Epithelial cell of proximal tubule (primary cell): ENCODE measurements around the gene KIZ. TPM values are rescaled to one million over a fixed set of nuclear protein-coding genes. Genes with fewer than 3 reads are reported as not detected.

Source experiments
- DNase-seq: peaks from one replicate; pipeline ENCODE4 v3.0.0-alpha.2; 2011; ENCODE audit warnings: low read depth
- H3K4me3 ChIP-seq: 2 replicates; pipeline ENCODE4 v1.5.1; 2011; ENCODE audit warnings: low read depth, mild to moderate bottlenecking, low read length
- CTCF ChIP-seq: conservative IDR thresholded peaks from 2 replicates; pipeline ENCODE4 v1.5.1; 2012; ENCODE audit warnings: low read depth, mild to moderate bottlenecking, low read length
- total RNA-seq: library from RNA; depleted of rRNA; stranded (reverse); fragments of >200 nt; gene quantifications from 2 replicates; pipeline ENCODE4 v1.2.3, GENCODE V29; 2015

The KIZ gene
- total RNA-seq, 1 donor from 2014 or later = 4.7 TPM

GRCh38 chr20:21279706-21280521 lies 154.0 kb downstream of the KIZ start:
- TF ChIP-seq CTCF = no peak
- DNase-seq = no peak
- H3K4me3 ChIP-seq = no peak overlapping the region

DNA sequence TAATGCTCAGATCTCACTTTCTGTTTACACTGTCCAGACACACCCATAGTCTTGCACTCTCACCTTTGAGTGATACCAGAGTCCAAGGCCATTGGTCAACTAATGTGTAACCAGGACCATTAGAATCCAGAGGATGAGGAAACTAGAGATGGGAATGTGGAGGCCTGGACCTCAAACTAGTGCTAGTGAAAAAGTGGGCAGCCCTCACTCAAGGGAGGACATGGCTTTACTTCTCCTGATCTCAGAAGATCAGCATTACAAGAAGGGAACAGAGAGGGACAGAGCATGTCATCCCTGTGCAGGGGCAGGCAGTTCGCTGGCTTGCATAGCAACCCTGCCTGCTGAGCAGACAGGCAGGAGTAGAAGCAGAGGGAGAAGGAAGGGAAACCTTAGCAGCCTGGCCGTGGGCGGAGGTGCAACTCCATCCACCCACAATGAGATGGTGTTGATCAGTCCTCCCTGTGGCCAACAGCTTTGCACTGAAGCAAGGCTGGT lies 154.7 kb downstream of the KIZ start:
- no peak for DNase-seq
- H3K4me3 ChIP-seq = no peak overlapping the region
- no peak for TF ChIP-seq CTCF

- no peak overlapping the region for H3K4me3 ChIP-seq
- TF ChIP-seq CTCF = no peak
- no peak for DNase-seq
Measured at GRCh38 chr20:21286775-21287174, 160.9 kb downstream of the KIZ start.

DNA sequence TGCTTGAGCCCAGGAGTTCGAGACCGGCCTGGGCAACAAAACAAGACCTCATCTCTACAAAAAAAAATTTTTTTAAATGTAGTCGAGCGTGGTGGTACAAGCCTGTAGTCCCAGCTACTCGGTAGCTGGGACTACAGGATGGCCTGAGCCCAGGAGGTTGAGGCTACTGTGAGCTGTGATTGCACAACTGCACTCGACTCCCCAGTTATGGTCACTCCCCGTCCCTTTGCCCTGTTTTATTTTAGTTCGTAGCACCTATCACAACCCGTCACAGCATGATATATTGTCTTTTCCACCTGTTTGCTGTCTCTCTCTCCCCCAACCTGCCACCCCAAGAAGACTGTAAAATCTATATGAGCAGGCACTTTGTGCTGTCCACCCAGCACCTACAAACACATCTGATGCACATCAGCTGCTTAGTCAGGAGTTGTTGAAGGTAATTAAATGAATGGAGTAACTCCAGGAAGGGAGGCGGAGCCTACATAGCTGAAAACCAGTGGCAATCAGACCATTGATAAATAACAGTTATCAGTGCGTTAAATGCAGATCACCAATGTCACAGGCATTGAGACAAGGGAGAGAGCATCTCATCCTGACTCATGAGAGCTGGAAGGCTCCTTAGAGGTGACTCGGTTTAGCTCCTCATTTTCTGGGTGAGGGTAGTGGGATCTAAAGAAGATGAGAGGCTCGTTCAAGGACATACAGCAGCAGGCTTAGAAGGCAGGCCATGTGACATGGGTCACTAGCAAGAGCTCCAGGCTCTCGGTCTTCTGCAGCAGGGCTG lies 162.9 kb downstream of the KIZ start:
- H3K4me3 ChIP-seq = no peak overlapping the region
- no peak for DNase-seq
- no peak for TF ChIP-seq CTCF

DNA sequence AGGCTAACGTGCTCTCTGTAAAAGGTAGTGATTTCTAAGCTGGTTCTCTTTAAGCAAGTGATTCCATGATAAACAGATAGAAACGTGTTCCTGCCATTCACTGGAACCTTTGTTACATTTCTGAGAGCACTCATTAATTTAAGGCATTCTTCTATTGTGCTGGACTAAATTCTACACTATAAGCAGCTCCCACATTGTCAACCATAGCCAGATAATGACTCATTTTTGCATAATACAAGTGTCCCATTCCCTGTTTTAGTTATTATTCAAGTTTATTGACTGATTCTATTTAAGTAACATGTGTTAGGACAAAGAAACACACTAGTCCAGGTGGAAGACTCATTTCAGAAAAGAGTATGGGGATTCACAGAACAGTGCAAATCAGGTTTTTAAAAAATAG lies 163.8 kb downstream of the KIZ start:
- no peak for DNase-seq
- H3K4me3 ChIP-seq = no peak overlapping the region
- no peak for TF ChIP-seq CTCF

DNA sequence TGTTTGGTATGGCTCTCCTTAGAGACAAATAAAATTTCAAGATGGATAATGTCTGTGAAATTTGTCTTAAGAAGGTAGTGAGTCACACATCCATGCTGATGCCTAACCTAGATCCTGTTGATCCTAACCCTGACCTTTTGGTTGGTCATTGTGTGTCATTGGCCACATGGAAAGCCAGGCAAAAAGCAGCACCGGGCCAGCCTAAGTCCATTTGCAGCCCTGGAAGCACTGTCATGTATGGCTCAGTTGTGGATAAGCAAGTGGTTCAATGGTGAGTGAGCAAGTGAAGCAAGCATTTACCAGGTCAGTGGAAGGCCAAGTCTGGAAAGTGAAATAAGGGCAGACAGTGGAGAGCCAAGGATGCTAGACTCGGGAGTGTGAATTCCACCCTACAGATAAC lies 165.1 kb downstream of the KIZ start:
- no peak for TF ChIP-seq CTCF
- H3K4me3 ChIP-seq = no peak overlapping the region
- no peak for DNase-seq
